T47D (cell line): ENCODE data around the gene DNAH2.

Source experiments
- DNase-seq, 2 experiments: peaks; one replicate each; pipeline versions ENCODE4 v3.0.0 to v3.0.0-alpha.2; 2011 to 2012; ENCODE audit warnings: low read depth in 1 of 2, low spot score in 1 of 2
- JUND ChIP-seq: IDR thresholded peaks from 2 replicates; pipeline ENCODE4 v1.6.1; 2012; ENCODE audit warnings: low read depth
- in situ Hi-C: cut with HindIII; loops from 2 replicates; pipeline ENCODE4 v1.10.0; 2016; ENCODE audit warnings: low sequenced_read_pairs, low pct_unique_long_range_greater_than_20kb

Gene DNAH2

DNA sequence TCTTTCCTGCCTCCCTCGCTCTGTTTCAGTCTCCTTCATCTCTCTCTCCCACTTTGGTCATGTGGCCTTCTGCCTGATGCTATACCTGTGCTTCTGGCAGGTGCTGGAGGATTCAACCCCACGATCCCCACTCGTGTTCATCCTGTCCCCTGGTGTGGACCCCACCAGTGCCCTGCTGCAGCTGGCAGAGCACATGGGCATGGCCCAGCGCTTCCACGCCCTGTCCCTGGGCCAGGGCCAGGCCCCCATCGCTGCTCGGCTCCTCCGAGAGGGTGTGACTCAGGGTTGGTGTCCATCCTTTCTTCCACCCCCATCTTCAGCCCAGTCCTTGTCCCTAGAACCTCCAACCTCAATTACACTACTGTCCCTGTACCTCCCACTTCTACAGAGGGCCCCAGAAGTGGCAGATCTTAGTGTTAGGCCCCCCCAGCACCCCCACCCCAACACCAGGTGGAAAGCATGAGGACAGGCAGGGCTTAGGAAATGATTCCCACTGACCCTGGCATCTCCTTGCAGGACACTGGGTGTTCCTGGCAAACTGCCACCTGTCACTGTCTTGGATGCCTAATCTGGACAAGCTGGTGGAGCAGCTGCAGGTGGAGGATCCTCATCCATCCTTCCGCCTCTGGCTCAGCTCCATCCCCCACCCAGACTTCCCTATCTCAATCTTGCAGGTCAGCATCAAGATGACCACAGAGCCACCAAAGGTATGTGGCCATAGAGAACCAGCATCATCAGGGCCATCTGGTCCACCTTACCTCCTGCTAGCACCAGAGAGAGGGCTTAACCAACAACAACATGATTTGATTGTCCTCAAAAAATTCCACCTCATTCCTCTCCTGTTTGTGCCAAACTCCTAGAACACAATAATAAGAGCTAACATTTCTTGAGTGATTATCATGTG is 106.7 kb downstream of the DNAH2 start:
- TF ChIP-seq JUND = no peak
- DNase-seq = no peak
- in situ Hi-C loops = no loop called here

DNA sequence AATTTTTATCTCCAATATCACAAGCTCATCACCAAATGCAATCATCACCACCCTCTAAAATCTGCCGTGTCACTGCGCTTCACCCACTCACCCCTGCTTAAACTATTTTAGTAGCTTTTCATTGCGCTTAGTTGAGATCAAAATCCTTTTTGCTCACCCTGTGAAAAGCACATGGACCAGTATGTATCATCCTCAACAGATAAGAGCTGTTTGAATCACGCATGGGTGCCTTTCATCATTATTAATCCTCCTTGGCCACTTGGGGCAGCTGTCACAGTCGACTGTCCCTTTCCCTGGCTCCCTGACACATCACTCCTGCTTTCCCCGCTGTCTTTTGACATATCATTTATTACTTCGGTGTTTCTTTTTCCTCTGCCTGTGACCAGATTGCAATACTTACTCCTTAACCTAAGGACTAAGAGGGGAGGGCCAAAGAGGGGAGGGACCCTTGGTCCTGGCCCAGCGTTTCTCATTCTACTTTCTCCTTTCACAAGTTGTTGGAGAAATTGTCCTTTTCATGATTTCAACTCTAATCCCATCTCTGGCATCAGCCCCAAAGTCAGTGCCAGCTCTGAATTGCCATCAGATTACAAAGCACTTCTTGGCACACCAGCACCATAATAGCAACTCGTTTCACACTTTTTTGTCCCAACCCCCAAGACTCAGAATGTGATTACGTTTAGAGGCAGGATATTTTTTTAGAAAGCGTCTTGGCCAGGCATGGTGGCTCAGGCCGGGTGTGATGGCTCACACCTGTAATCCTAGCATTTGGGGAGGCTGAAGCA is 107.9 kb downstream of the DNAH2 start:
- no peak for DNase-seq
- no peak for TF ChIP-seq JUND
- in situ Hi-C loops = no loop called here

DNA sequence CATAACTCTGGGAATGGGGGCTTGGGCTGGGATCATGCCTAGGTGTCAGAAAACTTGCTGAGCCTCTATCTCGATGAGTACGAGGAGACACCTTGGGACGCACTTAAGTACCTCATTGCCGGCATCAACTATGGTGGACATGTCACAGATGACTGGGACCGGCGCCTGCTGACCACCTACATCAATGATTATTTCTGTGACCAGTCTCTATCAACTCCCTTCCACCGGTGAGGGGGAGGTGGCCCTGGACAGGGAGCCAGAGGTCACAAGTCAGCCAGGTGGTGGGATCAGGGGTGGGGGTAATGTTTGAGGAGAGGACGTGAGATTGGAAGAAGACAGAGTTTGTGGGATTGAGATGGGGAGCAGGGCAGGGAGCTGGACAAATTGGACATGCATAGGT is 113.1 kb downstream of the DNAH2 start:
- DNase-seq = no peak
- no peak for TF ChIP-seq JUND
- in situ Hi-C loops = no loop called here

DNA sequence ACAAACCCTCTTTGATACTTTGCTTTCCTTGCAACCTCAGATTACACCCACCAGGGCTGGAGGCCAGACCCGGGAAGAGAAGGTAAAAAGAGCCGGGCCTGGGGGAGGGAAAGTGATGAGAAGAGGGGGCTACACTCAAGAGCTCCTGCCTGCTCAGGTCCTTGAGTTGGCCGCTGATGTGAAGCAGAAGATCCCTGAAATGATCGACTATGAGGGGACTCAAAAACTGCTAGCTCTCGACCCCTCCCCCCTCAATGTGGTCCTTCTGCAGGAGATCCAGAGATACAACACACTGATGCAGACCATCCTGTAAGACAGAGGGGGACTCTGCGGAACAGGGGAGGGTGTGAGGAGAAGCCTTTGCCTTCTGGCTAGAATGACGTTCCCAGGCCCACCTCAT is 113.7 kb downstream of the DNAH2 start:
- in situ Hi-C loops = no loop called here
- TF ChIP-seq JUND = no peak
- DNase-seq = no peak

DNA sequence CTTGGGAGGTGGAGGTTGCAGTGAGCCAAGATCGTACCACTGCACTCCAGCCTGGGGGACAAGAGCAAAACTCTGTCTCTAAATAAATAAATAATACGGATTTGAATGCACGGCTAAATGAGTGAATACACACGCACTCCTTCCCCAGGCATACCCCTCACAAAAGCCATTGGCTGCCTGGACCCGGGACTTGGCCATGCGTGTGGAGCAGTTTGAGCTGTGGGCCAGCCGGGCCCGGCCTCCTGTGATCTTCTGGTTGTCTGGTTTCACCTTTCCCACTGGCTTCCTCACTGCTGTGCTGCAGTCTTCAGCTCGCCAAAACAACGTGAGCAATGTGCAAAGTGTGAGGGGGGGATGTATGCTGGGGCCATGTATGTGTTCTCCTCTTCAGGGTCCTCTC is 114.9 kb downstream of the DNAH2 start:
- DNase-seq = no peak
- in situ Hi-C loops = no loop called here
- no peak for TF ChIP-seq JUND

DNA sequence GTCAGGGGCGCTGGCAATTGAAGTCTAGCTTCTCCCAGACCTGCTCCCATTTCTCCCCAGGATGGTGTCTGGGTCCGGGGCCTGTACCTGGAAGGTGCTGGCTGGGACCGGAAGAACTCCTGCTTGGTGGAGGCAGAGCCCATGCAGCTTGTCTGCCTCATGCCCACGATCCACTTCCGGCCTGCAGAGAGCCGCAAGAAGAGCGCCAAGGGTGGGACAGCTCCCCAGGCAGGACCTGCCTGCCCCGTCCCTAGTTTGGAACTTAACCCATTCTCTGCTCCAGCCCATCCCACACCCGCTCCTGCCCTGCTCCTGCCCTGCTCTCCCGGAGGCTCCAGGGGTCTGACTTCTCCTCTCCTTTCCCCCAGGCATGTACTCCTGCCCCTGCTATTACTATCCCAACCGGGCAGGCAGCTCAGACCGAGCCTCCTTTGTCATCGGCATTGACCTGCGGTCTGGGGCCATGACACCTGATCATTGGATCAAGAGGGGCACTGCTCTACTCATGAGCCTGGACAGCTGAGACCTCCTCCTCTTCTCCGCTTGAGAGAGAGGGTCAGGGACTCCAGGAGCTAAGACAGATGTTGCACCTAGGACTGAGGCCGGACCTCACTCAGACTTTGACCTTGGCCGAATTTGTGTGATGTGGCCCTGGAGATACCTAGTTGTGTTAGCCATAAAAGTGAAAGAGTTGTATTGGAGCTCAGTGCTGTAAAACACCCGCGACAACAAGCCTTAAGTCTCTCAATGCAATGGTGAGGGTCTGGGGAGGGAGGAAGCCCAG is 115.7 kb downstream of the DNAH2 start:
- no peak for TF ChIP-seq JUND
- DNase-seq = no peak
- in situ Hi-C loops = no loop called here

DNA sequence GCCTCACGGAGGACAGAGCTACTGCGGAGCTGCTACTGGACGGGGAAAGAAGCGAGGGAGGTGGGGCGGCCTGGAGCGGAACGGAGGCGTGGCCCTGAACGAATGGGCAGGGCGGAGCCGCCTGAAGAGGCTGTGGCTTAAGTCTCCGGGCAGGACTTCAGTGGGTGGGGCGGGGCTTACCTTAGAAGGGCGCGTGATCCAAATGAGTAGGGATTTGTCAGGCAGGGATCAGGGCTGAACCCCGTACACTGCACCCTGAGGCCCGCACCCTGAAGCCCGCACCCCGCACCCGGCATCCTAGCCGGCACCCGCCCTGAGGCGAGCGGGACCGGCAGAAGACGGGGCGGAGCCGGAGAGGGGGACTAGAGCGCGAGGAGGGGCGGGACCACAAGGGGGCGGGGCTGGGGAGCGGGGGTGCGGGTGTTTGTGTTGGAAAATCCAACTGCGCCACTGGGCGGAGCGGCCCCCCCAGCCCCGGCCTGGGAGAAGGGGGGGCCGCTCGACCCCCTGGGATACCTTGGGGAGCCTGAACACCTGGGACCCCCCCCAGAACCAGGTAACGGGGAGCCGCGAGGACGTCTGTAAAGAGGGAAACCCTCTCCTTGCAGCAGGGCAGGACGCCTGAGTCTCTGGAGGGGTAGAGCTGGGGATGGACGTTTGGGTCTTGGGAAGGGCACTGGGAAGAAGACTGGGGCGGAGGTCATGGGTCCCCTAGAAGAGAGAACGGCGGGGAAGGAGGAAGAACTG is 116.4 kb downstream of the DNAH2 start, which contains the start of gene KDM6B:
TSS of gene KDM6B (plus strand) at position 423 of the 747 bp plus-strand sequence. CDS start 11,338 bp downstream, outside the sequence.
- in situ Hi-C loops = no loop called here
- peak; percentile 67 to 90 for DNase-seq
- TF ChIP-seq JUND = no peak

DNA sequence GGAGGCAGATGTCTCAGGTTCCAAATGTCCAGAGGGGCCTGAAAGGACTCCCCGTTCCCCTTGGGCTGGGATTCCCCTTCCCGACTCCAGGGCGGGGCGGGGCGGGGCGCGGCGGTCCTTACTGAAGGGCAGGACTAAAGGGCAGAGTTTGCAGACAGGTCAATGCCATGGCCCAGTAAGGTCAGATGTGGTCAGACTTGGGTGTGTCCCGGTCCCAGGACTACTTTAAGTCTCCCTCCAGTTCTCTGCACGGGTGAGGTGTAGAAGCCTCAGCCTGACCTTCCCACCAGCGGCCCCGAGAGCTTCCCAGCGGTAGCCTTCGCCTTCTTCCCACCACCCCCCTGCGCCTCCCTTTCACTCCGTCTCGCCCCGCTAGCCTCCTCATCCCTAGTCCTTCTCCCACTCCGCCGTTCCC is 117.0 kb downstream of the DNAH2 start:
- TF ChIP-seq JUND = no peak
- DNase-seq = peak in 1 of 2 experiments; percentile 49
- in situ Hi-C loops = no loop called here

DNA sequence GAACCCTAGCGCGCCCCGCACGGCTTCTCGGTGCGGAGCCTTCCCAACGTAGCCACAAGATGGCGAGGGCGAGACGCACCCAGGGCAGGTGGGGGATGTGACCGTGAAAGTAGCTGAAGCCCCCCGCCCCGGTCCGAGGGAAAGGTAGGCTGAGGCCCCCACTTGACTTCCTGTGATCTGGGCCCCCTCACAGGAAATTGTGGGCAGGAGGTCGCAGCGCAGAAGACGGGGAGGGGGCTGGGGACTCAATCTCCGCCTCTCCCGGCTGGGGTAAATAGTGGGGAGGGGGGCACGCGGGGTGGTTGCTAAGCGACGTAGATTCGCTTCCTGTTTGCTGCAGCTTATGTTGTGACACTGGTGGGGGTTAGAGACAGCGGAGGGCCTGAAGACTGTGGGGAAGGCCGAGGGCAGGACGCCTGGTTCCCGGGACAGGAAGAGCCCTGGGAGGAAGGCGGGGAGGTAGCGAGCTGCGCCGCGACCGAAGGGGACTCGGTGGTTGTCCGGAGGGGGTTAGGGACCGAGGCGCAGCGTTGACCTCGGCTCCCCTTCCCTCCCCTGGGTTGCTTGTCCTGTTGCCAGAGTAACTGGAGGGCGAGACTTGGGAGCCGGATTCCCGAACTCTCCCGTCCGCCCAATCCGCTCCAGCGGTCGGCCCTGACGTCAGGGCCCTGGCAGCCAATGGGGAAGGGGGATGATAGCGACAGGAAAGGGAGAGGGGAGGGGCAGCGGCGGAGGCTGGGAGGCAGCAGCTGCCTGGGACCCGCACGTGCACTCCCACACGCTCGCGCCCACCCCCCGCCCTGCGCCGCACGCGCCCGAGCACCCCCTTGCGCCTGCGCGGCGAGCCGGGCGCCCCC is 117.6 kb downstream of the DNAH2 start:
- DNase-seq = peak; percentile 72 to 98
- in situ Hi-C loops = no loop called here
- no peak for TF ChIP-seq JUND

DNA sequence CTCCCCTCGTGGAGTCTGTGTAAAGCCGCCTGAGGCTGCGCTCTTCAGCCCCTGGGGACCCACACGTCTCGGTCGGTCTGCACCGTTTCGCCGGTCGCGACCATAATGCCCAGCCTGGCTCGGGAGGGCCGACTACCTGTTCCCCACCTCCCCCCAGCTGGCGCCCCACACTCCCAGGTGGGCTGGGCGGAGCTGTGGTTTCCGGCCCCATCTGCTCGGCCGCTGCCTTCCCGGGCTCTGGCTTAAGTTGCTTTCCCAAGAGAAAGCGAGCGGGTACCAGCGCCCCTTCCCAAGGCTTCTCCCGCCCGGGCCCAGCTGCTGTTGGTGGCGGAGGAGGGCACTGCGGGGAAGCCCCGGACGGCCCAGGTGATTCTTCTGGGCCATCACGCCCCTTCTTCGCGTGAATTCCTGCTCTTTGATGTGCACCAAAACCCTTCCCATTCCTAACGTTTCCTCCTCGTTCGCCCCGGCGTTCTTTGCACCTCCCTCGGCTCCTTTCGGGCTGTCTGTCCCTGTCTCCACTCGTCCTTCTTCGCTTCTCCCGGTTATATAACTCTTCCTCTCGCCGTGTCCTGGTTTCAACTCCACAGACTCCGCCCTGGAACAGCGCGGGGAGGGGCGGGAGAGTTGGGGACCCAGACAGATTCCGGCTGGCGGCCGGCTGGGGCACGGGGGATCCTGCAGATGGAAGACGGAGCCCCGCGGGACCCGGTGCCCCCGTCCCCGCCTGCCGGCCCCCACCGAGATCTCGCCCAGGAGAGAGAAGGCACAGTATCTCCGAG is 118.5 kb downstream of the DNAH2 start:
- in situ Hi-C loops = no loop called here
- DNase-seq = peak in 1 of 2 experiments; percentile 83
- no peak for TF ChIP-seq JUND
